CD4-positive, alpha-beta memory T cell (primary cell): ENCODE results near the gene SYCP2. TPM values are rescaled to one million over a fixed set of nuclear protein-coding genes. Genes with fewer than 3 reads are reported as not detected.
"Not testable (repeated sequence)": the region's sequence is repeated elsewhere in the genome, so short reads cannot be mapped to it uniquely, and the experiment has no call there.

ENCODE experiments used
- CTCF ChIA-PET: fragments of 350-600 bp; sonication (Branson Sonifier 250); formaldehyde crosslinking; loops from one replicate; lab custom pipeline; 2021; ENCODE audit warnings: inconsistent platforms; ENCODE audit not compliant: partially characterized antibody; lab: Charles Lee
- POLR2A ChIA-PET: fragments of 350-600 bp; sonication (Branson Sonifier 250); formaldehyde crosslinking; loops from one replicate; lab custom pipeline; 2021; ENCODE audit not compliant: partially characterized antibody; lab: Charles Lee
- DNase-seq, 5 donors: peaks; one replicate each; pipeline versions ENCODE4 v3.0.0 to v3.0.0-alpha.2; 2020 to 2022; ENCODE audit warnings: mixed read lengths in 1 of 5
- H3K27ac ChIP-seq: one replicate; pipeline ENCODE4 v1.7.0; 2013; ENCODE audit warnings: low read depth, low read length
- H3K27me3 ChIP-seq: 2 replicates; pipeline ENCODE4 v1.7.0; 2013; ENCODE audit warnings: mild to moderate bottlenecking, low read length, moderate library complexity; ENCODE audit not compliant: insufficient read depth
- H3K36me3 ChIP-seq: 2 replicates; pipeline ENCODE4 v1.7.0; 2013; ENCODE audit warnings: mild to moderate bottlenecking, low read length, moderate library complexity; ENCODE audit not compliant: insufficient read depth
- H3K4me1 ChIP-seq: 2 replicates; pipeline ENCODE4 v1.7.0; 2013; ENCODE audit warnings: mild to moderate bottlenecking, low read length, moderate library complexity; ENCODE audit not compliant: insufficient read depth
- H3K4me3 ChIP-seq, 2 donors: one replicate each; pipeline ENCODE4 v1.7.0; 2013; ENCODE audit warnings: low read length in 2 of 2, mild to moderate bottlenecking in 1 of 2
- H3K9me3 ChIP-seq, 2 donors: one replicate each; pipeline ENCODE4 v1.7.0; 2013; ENCODE audit warnings: low read length in 2 of 2, control low read depth in 1 of 2; ENCODE audit not compliant: control insufficient read depth in 1 of 2
- H3K27ac Mint-ChIP-seq, 7 donors: one replicate each; pipeline ENCODE4 v1.8.0; 2020 to 2021; ENCODE audit warnings: mixed read lengths in 7 of 7, mild to moderate bottlenecking in 6 of 7, inconsistent platforms in 3 of 7, moderate library complexity in 3 of 7
- H3K27me3 Mint-ChIP-seq, 2 donors: one replicate each; pipeline ENCODE4 v1.8.0; 2020 to 2021; ENCODE audit warnings: mixed read lengths in 2 of 2
- H3K36me3 Mint-ChIP-seq, 2 donors: one replicate each; pipeline ENCODE4 v1.8.0; 2020 to 2021; ENCODE audit warnings: mixed read lengths in 2 of 2, inconsistent platforms in 1 of 2, mild to moderate bottlenecking in 1 of 2
- H3K4me1 Mint-ChIP-seq, 4 donors: one replicate each; pipeline ENCODE4 v1.8.0; 2020 to 2021; ENCODE audit warnings: mixed read lengths in 4 of 4, mild to moderate bottlenecking in 1 of 4
- H3K4me3 Mint-ChIP-seq, 8 donors: one replicate each; pipeline ENCODE4 v1.8.0; 2020 to 2021; ENCODE audit warnings: mixed read lengths in 8 of 8, mild to moderate bottlenecking in 7 of 8, moderate library complexity in 6 of 8, inconsistent platforms in 3 of 8
- H3K9me3 Mint-ChIP-seq, 8 donors: one replicate each; pipeline ENCODE4 v1.8.0; 2020 to 2021; ENCODE audit warnings: mixed read lengths in 8 of 8, mild to moderate bottlenecking in 5 of 8, inconsistent platforms in 3 of 8, moderate library complexity in 1 of 8
- intact Hi-C: fragments of 100-400 bp; cut with micrococcal nuclease; formaldehyde crosslinking; loops from one replicate; pipeline ENCODE4 v1.15.1; 2023
- polyA plus RNA-seq, 2 donors: library from polyadenylated mRNA; unstranded; fragments of 300-500 nt; fragmentation: Illumina TruSeq; gene quantifications; one replicate each; pipeline ENCODE4 v1.2.3, GENCODE V29; 2021
- total RNA-seq, 2 experiments: library from RNA; stranded (reverse); gene quantifications; one replicate each; pipeline ENCODE4 v1.2.3, GENCODE V29; 2021

The SYCP2 gene
- total and polyA plus RNA-seq, 4 experiments from 2014 or later = 0.91 to 5.4 (median 2.8) TPM

DNA sequence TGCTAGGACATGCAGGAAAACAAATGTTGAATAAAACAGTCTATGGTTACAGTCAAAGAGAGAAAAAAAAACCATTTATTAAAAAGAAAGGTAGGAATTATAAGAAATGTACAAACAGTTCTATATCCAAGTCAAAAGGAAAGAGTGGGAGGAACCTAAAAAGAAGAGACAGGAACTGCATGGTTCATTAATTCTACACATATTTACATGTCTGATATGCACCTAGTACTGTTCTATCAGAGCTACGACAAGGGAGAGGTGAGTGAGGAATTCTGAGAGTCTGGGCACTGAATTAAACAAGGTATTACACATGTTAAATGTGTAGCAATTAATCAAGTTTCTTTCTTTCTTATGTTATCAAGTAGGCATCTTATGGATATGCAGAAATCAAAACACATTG, 41.9 kb downstream of the SYCP2 start:
- H3K27me3 ChIP-seq = no peaks in the 10 kb centered on the region
- Mint-ChIP-seq H3K4me3 (no peak overlapping the region), H3K27me3 (no peaks in the 10 kb centered on the region), H3K4me1 (no peaks in the 10 kb centered on the region), H3K9me3 (peaks cover 0 to 2% (median 0%) of the 10 kb centered on the region in 8 donors), H3K36me3 (peaks cover 0 to 10% of the 10 kb centered on the region in 2 donors), H3K27ac (no peak overlapping the region)
- H3K4me1 ChIP-seq = no peaks in the 10 kb centered on the region
- ChIA-PET CTCF (no interaction called here), POLR2A (interaction anchor here (0.6 kb wide), 1 partner anchor 49 kb away, joined by 3 read pairs; the partner anchor contains the start of genes FAM217B and PPP1R3D)
- no peak overlapping the region for H3K4me3 ChIP-seq
- no peak overlapping the region for H3K27ac ChIP-seq
- intact Hi-C loops = no loop called here
- DNase-seq = no peak
- no peaks in the 10 kb centered on the region for H3K36me3 ChIP-seq
- H3K9me3 ChIP-seq = no peaks in the 10 kb centered on the region

DNA sequence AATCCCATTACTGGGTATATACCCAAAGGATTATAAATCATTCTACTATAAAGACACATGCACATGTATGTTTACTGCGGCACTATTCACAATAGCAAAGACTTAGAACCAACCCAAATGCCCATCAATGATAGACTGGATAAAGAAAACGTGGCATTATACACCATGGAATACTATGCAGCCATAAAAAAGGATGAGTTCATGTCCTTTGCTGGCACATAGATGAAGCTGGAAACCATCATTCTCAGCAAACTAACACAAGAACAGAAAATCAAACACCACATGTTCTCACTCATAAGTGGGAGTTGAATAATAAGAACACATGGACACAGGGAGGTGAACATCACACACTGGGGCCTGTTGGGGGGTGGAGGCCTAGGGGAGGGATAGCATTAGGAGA, 43.4 kb downstream of the SYCP2 start:
- H3K9me3 Mint-ChIP-seq, H3K9me3 ChIP-seq, POLR2A ChIA-PET, intact Hi-C loops, CTCF ChIA-PET, H3K4me3 ChIP-seq, H3K4me1 ChIP-seq, H3K36me3 ChIP-seq, DNase-seq, H3K4me3 Mint-ChIP-seq, H3K27me3 Mint-ChIP-seq, H3K4me1 Mint-ChIP-seq, H3K27me3 ChIP-seq, H3K27ac ChIP-seq: not testable (repeated sequence)
- peak overlapping the region in 1 of 7 donors; percentile 62 for H3K27ac Mint-ChIP-seq
- peaks cover 0 to 11% of the 10 kb centered on the region in 2 donors for H3K36me3 Mint-ChIP-seq

DNA sequence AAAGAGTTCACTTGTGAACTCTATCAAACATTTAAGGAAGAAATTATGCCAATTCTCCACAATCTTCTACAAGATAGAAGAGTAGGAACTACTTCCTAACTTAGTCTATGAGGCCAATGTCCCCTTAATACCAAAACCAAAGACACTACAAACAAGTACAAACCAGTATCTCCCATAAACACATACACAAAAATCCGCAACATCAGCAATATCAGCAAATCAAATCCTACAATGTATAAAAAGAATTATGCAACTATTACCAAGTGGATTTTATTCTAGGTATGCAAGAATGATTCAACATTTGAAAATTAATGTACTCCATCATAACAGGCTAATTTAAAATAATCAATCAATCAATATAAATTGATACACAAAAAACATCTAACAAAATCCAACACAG, 45.4 kb downstream of the SYCP2 start:
- Histone ChIP-seq H3K27me3 (no peaks in the 10 kb centered on the region), H3K4me3 (no peak overlapping the region), H3K27ac (no peak overlapping the region), H3K36me3 (no peaks in the 10 kb centered on the region), H3K4me1 (no peaks in the 10 kb centered on the region), H3K9me3 (no peaks in the 10 kb centered on the region)
- ChIA-PET CTCF (no interaction called here), POLR2A (no interaction called here)
- H3K27me3 Mint-ChIP-seq = no peaks in the 10 kb centered on the region
- DNase-seq = no peak
- no peak overlapping the region for H3K4me3 Mint-ChIP-seq
- no peak overlapping the region for H3K27ac Mint-ChIP-seq
- intact Hi-C loops = no loop called here
- no peaks in the 10 kb centered on the region for H3K4me1 Mint-ChIP-seq
- peaks cover 0 to 11% of the 10 kb centered on the region in 2 donors for H3K36me3 Mint-ChIP-seq
- H3K9me3 Mint-ChIP-seq = peaks cover 0 to 5% (median 0%) of the 10 kb centered on the region in 8 donors

DNA sequence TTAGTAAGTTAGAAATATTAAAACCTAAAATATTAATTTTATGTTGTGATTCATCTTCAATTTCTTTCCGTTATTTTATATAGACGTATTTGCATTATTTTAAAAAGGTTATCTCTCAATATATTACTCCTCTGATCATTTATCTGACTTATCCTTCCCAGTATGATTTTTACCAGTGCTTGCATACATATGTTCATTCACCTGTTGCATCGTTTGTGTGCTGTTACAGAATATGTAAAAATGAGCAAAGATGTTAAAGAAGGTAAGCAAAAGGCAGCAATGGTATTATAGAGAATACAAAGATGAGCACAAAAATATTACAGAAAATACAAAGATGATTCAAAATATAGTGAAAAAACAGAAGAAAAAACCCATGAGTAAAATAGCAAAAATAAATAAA, 48.9 kb downstream of the SYCP2 start:
- Mint-ChIP-seq H3K27ac (no peak overlapping the region), H3K4me1 (no peaks in the 10 kb centered on the region), H3K4me3 (no peak overlapping the region), H3K36me3 (peaks cover 0 to 11% of the 10 kb centered on the region in 2 donors), H3K9me3 (peaks cover 0 to 5% (median 0%) of the 10 kb centered on the region in 8 donors), H3K27me3 (no peaks in the 10 kb centered on the region)
- no peaks in the 10 kb centered on the region for H3K27me3 ChIP-seq
- H3K9me3 ChIP-seq = no peaks in the 10 kb centered on the region
- no peaks in the 10 kb centered on the region for H3K36me3 ChIP-seq
- intact Hi-C loops = no loop called here
- H3K4me3 ChIP-seq = no peak overlapping the region
- H3K4me1 ChIP-seq = no peaks in the 10 kb centered on the region
- no peak overlapping the region for H3K27ac ChIP-seq
- ChIA-PET POLR2A (no interaction called here), CTCF (no interaction called here)
- no peak for DNase-seq

DNA sequence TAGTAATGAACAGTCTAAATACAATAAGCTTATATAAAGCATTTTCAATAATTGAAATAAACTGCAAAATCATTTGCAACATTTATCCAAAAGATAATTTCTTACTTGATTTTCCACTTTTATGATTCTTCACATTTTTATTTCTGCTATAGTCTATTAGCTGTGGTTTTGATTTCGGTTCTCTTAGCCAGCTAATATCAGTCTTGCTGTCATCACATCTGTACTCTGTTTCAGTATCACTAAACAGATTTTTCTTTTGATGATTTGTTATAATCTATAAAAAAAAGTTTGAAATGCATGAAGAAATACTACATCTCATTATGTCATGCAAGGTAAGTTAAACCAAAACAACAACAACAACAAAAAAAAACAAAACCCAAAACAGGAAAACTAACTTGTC, 53.2 kb downstream of the SYCP2 start:
- no peak for DNase-seq
- POLR2A ChIA-PET = no interaction called here
- peaks cover 0 to 5% (median 0%) of the 10 kb centered on the region in 8 donors for H3K9me3 Mint-ChIP-seq
- CTCF ChIA-PET = no interaction called here
- Histone ChIP-seq H3K9me3 (no peaks in the 10 kb centered on the region), H3K27me3 (no peaks in the 10 kb centered on the region), H3K27ac (no peak overlapping the region), H3K4me1 (no peaks in the 10 kb centered on the region), H3K36me3 (no peaks in the 10 kb centered on the region), H3K4me3 (no peak overlapping the region)
- H3K4me1 Mint-ChIP-seq = no peaks in the 10 kb centered on the region
- H3K27me3 Mint-ChIP-seq = no peaks in the 10 kb centered on the region
- no peak overlapping the region for H3K27ac Mint-ChIP-seq
- intact Hi-C loops = no loop called here
- H3K4me3 Mint-ChIP-seq = no peak overlapping the region
- peaks cover 6 to 16% of the 10 kb centered on the region in 2 donors for H3K36me3 Mint-ChIP-seq

DNA sequence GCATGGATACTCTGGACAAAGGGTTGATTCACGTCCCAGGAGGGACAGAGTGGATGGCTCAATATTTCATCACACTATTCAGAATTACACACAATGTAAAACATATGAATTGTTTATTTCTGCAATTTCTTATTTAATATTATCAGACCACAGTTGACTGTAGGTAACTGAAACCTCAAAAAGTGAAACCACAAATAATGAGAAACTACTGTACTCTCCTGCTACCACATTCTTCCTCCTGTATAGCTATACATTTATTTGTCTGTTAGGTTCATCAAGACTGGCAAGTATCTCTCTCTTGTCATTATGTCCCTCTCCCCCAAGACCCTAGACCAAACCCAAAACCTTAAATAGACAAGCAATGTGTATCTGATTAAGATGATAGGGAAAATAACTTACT, 60.0 kb downstream of the SYCP2 start:
- ChIA-PET POLR2A (no interaction called here), CTCF (interaction anchor here (1.4 kb wide), 1 partner anchor 66 kb away, joined by 3 read pairs; no protein-coding TSS in a partner anchor)
- Histone ChIP-seq H3K27ac (no peak overlapping the region), H3K36me3 (no peaks in the 10 kb centered on the region), H3K9me3 (no peaks in the 10 kb centered on the region), H3K4me1 (no peaks in the 10 kb centered on the region), H3K4me3 (no peak overlapping the region), H3K27me3 (no peaks in the 10 kb centered on the region)
- Mint-ChIP-seq H3K4me1 (peaks cover 0 to 2% (median 0%) of the 10 kb centered on the region in 4 donors), H3K4me3 (no peak overlapping the region), H3K9me3 (no peaks in the 10 kb centered on the region), H3K36me3 (peaks cover 5 to 18% of the 10 kb centered on the region in 2 donors), H3K27ac (no peak overlapping the region), H3K27me3 (no peaks in the 10 kb centered on the region)
- no peak for DNase-seq
- intact Hi-C loops = no loop called here

DNA sequence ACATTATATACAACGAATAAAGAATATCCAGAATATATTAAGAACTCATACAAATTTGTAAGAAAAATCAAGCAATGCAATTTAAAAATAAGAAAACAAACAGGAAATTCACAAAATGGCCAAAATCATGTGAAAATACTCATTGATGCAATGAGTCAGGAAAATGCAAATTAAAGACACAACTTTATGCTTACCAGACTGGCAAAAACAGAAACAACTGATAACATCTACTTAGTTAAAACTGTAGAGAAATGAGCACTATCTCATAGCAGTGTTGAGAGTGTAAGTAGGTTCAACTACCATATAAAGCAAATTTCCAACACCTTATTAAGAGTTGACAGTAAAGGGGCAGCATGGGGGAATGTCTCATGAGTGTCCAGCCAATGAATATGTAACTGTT, 62.3 kb downstream of the SYCP2 start:
- H3K4me1 ChIP-seq = no peaks in the 10 kb centered on the region
- H3K4me1 Mint-ChIP-seq = peaks cover 0 to 2% (median 0%) of the 10 kb centered on the region in 4 donors
- H3K27me3 Mint-ChIP-seq = no peaks in the 10 kb centered on the region
- intact Hi-C loops = no loop called here
- H3K27me3 ChIP-seq = no peaks in the 10 kb centered on the region
- no peaks in the 10 kb centered on the region for H3K9me3 Mint-ChIP-seq
- no peak overlapping the region for H3K27ac Mint-ChIP-seq
- CTCF ChIA-PET = no interaction called here
- POLR2A ChIA-PET = no interaction called here
- H3K4me3 Mint-ChIP-seq = no peak overlapping the region
- no peak overlapping the region for H3K27ac ChIP-seq
- H3K36me3 Mint-ChIP-seq = peaks cover 4 to 13% of the 10 kb centered on the region in 2 donors
- no peaks in the 10 kb centered on the region for H3K9me3 ChIP-seq
- no peaks in the 10 kb centered on the region for H3K36me3 ChIP-seq
- no peak for DNase-seq
- no peak overlapping the region for H3K4me3 ChIP-seq

DNA sequence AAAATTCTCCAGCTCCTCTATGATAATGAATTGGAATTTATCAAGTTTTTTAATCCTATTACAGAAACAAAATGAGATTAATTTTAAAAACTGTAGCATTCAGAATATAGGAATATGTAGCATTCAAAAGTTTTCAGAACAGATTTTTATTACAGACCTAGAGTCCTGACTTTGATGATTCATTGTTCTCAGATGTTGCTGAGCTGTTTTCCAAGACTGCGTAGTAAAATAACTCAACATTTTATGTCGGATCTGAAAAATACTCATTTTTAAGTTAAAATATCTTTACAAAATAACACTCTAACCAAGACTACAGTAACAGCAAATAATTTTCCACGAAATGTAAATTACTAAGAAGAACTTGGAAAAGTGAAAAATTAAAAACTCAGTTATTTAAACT, 67.1 kb downstream of the SYCP2 start:
- Histone ChIP-seq H3K4me1 (no peaks in the 10 kb centered on the region), H3K4me3 (no peak overlapping the region), H3K36me3 (no peaks in the 10 kb centered on the region), H3K27me3 (no peaks in the 10 kb centered on the region), H3K27ac (no peak overlapping the region), H3K9me3 (no peaks in the 10 kb centered on the region)
- POLR2A ChIA-PET = no interaction called here
- H3K4me3 Mint-ChIP-seq = no peak overlapping the region
- H3K9me3 Mint-ChIP-seq = no peaks in the 10 kb centered on the region
- DNase-seq = no peak
- no peaks in the 10 kb centered on the region for H3K4me1 Mint-ChIP-seq
- no peak overlapping the region for H3K27ac Mint-ChIP-seq
- H3K27me3 Mint-ChIP-seq = peaks cover 0 to 2% of the 10 kb centered on the region in 2 donors
- H3K36me3 Mint-ChIP-seq = peaks cover 5 to 21% of the 10 kb centered on the region in 2 donors
- CTCF ChIA-PET = no interaction called here
- intact Hi-C loops = no loop called here
